GM21423 (cell line): ENCODE measurements around the gene FGFR4.
A peak's percentile ranks its signal among the peaks of the same experiment; 100 is the strongest.

Experiments used
- ATAC-seq: cut with Tn5 transposase; IDR thresholded peaks from one replicate; pipeline ENCODE4 v1.9.1; 2021; ENCODE audit warnings: mild to moderate bottlenecking, moderate library complexity; ENCODE audit not compliant: unreplicated experiment

The FGFR4 gene

DNA sequence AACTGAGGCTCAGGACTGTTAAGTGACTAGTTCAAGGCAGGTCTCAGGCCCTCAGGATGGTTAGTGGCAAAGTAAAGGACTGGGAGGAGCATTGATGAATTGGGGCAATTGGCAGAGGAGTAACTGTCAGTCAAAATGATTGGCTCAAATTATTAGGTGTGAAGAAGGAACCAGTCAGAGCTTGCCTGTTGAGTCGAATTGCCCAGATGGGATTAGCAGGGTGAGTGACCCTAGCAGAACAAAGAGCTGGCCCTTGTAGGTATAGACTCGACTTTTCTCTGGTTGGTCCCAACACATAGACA is 44.3 kb downstream of the FGFR4 start:
- no peak for ATAC-seq

DNA sequence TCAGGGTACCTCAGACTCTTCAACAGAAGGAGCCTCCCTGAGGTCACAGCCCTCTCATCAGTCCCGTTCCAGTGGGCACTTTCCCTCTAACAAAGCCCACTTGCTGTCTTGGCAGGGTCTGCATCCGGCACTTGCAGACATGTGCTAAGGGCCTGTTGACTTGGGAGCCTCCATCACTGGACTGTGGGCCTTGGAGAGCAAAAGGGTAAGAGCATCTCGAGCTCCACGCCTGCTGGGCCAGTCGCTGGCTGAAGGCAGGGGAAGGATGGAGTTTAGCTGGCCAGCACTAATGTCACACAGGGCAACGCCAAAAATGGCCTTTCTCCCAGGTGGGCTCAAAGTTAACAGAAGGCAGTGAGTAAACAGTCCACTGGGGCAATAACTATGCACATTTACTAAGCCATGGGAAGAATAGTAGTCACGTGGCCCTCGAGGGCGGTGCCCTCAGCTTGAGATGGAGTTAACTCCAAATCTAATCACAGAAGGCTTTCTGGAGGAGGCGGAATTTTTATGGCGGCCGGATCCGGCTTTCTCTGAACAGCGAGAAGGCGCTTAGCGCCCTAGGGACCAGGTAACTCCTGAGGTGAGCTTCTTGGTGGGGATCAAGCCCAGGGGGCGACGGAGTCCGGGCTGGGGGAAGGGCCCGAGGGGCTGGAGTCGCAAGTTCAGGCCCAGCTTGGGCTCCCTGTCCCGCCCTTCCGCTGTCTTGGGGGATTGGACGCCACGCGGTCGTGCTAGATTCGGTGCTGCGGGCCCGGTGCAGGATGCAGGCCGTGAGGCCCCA is 44.8 kb downstream of the FGFR4 start:
- no peak for ATAC-seq

DNA sequence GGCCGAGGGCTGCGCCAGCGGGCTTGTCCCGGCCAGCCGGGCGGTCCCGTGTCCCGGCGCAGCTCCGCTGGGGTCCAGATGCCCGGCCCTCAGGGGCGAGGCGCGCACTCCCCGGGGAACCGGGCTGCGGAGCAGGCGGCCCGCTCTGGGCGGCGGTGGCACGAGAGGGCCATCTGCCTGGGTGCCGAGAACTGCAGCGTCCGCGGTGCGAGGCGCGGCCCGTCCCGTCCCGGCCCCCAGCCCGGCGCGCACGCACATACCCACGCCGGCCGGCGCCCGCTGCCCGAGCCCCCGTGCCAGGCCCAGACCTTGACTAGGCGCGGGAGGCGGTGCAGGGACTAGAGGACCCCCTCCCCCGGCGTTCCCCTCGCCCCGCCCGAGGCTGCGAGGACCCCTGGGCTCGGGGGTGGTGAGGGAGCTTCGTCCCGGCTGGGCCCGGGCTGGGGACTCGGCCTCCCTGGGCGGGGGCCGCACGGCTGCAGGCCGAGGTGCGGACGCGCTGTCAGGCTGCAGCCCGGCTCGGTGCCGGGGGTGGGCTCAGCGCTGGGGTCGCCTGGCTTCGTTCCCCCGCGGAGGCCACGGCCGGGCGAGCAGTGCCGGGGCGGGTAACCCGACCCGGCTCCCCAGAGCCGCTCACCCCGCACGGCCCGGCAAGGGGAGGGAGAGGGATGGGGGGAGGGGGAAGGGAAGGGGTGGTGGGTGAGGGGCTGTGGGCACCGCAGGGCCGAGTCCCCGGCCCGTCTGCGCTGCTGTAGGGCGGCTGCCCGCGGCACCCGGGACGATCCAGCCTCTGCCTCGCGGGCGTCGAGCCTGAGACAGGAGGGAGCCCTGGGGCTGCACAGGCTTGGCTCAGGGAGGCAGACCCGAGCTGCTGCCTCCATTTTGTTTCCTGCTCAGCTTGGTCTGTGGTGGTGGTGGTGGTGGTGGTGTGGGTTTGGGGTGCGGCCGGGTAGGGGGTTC is 45.7 kb downstream of the FGFR4 start:
- peak; percentile 1 for ATAC-seq

DNA sequence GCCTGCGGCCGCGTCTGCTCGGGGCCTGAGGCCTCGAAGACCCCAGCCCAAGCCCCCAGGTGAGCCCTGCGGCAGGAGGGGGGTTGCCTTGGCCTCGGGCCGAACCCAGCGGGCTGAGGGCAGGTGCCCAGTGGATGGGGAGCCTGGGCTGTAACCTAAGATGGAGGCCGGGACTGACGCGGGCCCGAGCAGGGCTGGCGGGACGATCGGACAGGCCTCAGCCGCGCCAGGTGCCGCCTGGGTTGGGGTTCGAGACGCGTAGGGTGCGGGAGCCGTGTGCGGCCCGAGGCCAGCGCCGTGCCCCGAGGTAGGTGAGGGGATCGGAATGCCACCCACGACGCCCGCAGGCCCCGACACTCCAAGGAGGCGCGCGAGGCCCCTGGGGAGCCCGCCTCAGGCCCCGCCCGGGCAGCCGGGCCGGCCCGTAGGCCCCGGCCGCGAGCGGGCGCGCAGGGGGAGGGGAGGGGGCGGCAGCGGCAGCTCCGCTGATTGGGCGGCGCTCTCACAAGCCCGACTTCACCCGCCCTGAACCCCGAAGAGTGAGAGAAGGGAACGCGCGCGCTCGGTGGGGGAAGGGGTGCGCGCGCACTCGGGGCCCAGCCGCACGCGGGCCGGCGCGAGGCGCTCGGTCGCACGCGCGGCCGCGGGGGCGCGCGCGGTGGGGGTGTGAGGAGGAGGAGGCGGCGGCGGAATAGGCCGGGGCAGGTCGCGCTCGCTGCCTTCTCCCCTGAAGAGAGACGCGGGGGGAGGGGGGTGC is 46.6 kb downstream of the FGFR4 start, which contains the start of gene NSD1:
NSD1 (plus strand) TSS at position 678 of the 757 bp plus-strand sequence. CDS start 1,331 bp downstream, outside the sequence.
- ATAC-seq, result peak; percentile 69

DNA sequence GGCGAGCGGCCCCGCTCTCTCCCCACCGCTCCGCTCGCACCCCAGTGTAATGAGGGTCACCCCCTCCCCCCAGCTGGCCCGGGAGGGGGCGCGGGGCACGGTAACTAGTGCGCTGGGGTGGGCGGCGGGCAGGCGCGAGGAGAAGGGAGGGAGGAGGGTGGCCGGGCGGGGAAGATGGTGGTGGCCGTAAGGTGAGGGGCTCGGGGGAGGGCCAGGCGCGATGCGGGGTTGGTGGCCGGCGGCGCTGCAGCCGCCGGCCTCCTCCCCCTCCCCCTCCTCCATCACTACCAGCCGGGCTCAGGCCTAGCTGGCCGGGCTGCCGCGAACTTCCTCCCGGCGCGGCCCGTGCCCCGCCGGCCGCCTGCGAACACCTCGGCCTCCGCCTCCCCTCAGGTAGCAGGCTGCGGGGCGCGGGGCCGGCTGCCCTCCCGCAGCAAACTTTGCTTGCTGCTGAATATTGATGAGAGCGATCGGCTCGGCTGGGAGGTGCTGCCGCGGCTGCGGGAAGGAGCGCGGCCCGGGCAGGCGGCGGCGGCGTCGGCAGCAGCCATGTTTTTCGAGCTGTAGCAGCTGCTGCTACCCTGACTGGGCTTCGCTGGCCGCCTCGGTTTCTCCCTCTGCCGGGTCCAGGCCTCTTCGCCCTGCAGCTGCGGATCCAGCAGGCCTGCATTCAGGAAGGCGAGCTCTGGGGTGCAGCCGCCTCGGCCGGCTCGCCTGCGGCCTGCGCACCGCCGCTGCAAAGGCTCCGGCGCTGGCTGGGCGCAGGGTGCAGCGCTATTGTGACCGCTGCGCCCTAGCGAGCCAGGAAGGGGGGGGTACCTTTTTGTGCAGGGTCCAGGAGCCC is 47.4 kb downstream of the FGFR4 start:
- peak; percentile 22 for ATAC-seq

DNA sequence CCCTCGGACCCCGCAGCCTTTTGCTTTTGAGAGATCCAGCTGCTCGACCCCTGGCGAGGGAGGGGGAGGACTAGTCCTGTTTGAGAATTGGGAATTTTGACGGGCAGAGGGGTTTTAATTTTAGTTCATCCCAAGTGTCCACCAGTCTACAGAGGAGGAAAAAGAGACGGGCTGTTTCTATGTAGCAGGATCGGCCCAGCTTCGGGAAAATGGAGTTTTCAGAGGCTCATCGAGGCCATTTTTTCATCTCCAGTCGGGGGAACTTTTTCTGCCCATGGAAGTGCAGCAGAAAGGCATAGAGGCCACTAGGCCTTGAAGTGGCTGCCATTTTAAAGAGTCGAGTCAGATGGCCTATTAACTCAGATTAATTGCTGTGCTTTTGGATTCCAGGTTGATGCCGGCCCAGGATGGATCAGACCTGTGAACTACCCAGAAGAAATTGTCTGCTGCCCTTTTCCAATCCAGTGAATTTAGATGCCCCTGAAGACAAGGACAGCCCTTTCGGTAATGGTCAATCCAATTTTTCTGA is 48.0 kb downstream of the FGFR4 start:
- ATAC-seq, result no peak

DNA sequence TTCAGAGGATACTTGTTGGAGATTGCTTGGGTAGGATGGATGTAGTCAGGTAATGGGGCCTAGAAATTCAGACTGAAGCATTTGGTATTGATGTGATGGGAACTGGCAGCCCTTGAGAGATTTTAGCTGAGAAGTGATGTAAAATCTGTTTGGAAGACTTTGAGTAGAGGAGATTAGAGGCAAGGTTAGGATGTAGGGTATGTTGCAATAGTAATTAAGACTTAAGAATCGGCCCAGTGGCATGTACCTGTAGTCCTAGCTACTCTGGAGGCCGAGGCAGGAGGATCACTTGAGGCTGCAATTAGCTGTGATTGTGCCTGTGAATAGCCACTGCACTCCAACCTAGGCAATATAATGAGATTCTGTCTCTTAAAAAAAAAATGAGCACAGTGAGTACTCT is 53.6 kb downstream of the FGFR4 start:
- ATAC-seq, result no peak

DNA sequence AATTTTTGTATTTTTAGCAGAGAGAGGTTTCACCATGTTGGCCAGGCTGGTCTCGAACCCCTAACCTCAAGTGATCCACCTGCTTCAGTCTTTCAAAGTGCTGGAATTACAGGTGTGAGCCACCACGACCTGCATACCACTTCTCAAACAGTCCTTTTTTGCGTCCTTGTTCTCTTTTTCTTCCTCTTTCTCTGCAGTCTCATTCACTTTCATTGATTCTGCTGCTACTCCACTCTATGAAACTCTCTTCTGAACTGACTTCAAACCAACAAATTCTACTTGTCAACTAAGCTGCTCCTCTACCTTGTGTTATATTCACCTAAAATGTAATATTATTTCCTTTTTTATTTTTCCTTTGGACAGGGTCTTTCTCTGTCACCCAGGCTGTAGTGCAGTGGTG is 54.8 kb downstream of the FGFR4 start:
- ATAC-seq, result no peak

DNA sequence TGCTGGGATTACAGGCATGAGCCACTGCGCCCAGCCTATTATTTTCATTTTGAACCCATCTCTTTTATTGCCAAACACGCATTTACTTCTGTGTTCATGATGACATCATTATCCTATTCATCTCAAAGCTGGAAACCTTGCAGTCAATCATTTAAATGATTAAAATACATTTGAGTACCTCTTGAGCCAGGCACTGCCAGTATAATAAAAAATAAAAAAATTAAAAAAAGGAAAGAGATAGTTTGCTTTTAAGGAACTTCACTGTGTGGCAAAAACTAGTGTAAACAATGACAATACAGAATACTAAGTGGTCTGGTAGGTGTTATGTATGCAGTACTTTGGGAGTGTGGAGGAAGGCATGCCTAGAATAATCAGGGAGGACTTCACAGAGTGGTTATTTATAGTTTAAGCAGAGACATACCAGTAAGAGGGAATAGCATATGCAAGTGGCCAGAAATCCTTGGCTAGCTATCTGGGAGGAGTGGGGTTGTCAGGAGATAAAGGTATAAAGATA is 55.4 kb downstream of the FGFR4 start:
- ATAC-seq, result no peak

DNA sequence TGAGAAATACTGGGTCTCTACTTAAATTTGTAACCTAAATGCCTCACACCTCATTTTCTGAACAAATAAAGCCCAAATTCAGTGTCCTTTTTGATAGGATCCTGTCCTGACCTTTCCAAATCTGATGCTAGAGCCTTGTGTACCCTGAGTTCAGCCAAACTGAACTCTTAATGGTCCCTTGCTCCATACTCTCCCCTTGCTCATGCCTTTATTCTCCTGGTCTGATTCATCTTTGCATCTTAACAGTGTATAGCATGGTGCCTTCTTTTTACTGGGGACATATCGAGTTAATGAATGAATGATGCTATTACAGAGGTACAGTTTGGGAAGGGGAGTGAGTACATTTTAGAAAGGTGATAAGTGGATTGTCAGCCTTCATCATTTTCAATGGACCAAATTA is 56.1 kb downstream of the FGFR4 start:
- no peak for ATAC-seq

DNA sequence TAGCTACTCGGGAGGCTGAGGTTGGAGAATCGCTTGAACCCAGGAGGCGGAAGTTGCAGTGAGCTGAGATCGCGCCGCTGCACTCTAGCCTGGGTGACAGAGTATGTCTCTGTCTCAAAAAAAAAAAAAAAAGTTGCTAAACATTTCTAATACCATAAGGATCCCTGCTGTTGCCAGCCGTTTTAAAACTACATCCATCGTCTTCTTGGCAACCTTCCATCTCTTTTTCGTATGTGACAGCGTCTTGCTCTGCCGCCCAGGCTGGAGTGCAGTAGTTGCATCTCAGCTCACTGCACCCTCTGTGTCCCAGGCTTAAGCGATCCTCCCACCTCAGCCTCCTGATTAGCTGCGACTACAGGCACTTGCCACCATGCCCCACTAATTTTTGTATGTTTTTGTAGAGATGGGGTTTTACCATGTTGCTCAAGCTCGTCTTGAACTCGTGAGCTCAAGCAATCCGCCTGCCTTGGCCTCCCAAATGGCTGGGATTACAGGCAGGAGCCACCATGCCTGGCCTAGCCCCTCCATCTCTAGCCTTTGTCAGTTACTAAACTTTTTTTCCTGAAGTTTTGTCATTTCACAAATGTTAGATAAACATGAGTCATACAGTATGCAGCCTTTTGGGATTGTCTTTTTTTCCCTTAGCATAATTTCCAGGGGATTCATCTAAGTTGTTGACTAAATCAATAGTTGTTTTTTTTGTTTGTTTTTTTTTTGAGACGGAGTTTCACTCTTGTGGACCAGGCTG is 60.4 kb downstream of the FGFR4 start:
- ATAC-seq, result no peak
